K562 (cell line): ENCODE results near the gene CALY. TPM values are rescaled to one million over a fixed set of nuclear protein-coding genes. Genes with fewer than 3 reads are reported as not detected.

Source experiments
- ATAC-seq: fragments of 200-7000 bp; cut with Tn5 transposase; 3 replicates; pipeline ENCODE4 v1.9.1; 2020; ENCODE audit warnings: moderate library complexity
- BruUV-seq: library from RNA; stranded (reverse); fragments of 400-500 nt; replicated peaks from 2 replicates; lab custom pipeline; 2021; lab: Mats Ljungman, UMichigan
- CTCF ChIA-PET: fragments of 300-600 bp; formaldehyde crosslinking; extraction: SDS; loops from one replicate; lab custom pipeline; 2021; ENCODE audit warnings: low intra/inter-chr PET ratio; lab: Yijun Ruan, JAX
- POLR2A ChIA-PET: fragments of 300-600, 350-650 bp; sonication (Branson Sonifier 250); formaldehyde crosslinking; extraction: SDS; loops from one replicate; lab custom pipeline; 2021; ENCODE audit warnings: antibody characterized with exemption, inconsistent platforms; lab: Yijun Ruan, JAX
- DNase-seq, 4 experiments: peaks; one replicate each; pipeline versions ENCODE4 v3.0.0 to v3.0.0-alpha.2; 2011 to 2018; ENCODE audit warnings: low spot score in 3 of 4, mixed read lengths in 3 of 4; ENCODE audit errors: extremely low read depth in 1 of 4
- FAIRE-seq: peaks from 2 replicates; lab custom pipeline; 2011; peaks lifted over from hg19 to GRCh38; lab: Jason Lieb, UNC
- H2AFZ ChIP-seq: 2 replicates; pipeline ENCODE4 v1.6.0; 2011; ENCODE audit warnings: low read depth, low read length, control low read depth, inconsistent platforms
- H3K27ac ChIP-seq: fragments of 200-600 bp; 3 replicates; pipeline ENCODE4 v1.8.0; 2011; ENCODE audit warnings: low read depth, mild to moderate bottlenecking, control low read depth, inconsistent platforms, low read length, moderate library complexity, mixed read lengths; ENCODE audit errors: extremely low read depth
- H3K27me3 ChIP-seq, 2 experiments: fragments of 300-600 bp in 1 of 2; 2 replicates in 1 of 2; 3 replicates in 1 of 2; pipeline versions ENCODE4 v1.6.0 to v1.8.0; 2011; ENCODE audit warnings: inconsistent platforms in 2 of 2, low read length in 2 of 2, mild to moderate bottlenecking in 1 of 2, mixed read lengths in 1 of 2, moderate library complexity in 1 of 2; ENCODE audit not compliant: control insufficient read depth in 2 of 2, insufficient read depth in 2 of 2
- H3K36me3 ChIP-seq: fragments of 300-600 bp; 3 replicates; pipeline ENCODE4 v1.8.0; 2011; ENCODE audit warnings: mild to moderate bottlenecking, low read length, inconsistent platforms; ENCODE audit not compliant: control insufficient read depth, insufficient read depth
- H3K4me1 ChIP-seq, 2 experiments: fragments of 200-600 bp in 1 of 2; replicated peaks in 1 of 2; 2 replicates in 1 of 2; 3 replicates in 1 of 2; pipeline versions ENCODE4 v1.5.1 to v1.8.0; 2011; ENCODE audit warnings: inconsistent platforms in 2 of 2, low read length in 2 of 2, mild to moderate bottlenecking in 1 of 2, mixed read lengths in 1 of 2, moderate library complexity in 1 of 2; ENCODE audit not compliant: control insufficient read depth in 2 of 2, insufficient read depth in 2 of 2
- H3K4me2 ChIP-seq: 2 replicates; pipeline ENCODE4 v1.6.1; 2011; ENCODE audit warnings: low read length, control low read depth, inconsistent platforms, mixed read lengths; ENCODE audit not compliant: insufficient read depth
- H3K4me3 ChIP-seq: fragments of 200-600 bp; sonication (generic), shearing (Covaris generic); 2 replicates; pipeline ENCODE4 v1.5.1; 2016; ENCODE audit warnings: control low read depth, inconsistent platforms
- H3K79me2 ChIP-seq: fragments of 200-600 bp; 3 replicates; pipeline ENCODE4 v1.8.0; 2011; ENCODE audit warnings: low read length, inconsistent platforms; ENCODE audit not compliant: control insufficient read depth, insufficient read depth
- H3K9ac ChIP-seq, 2 experiments: 2 replicates each; pipeline versions ENCODE4 v1.6.0 to v1.6.1; 2011; ENCODE audit warnings: low read depth in 2 of 2, low read length in 2 of 2, control low read depth in 1 of 2, inconsistent platforms in 1 of 2, mild to moderate bottlenecking in 1 of 2, mixed read lengths in 1 of 2; ENCODE audit not compliant: insufficient read depth in 1 of 2
- H3K9me1 ChIP-seq: one replicate; pipeline ENCODE4 v1.6.0; 2011; ENCODE audit warnings: inconsistent platforms, mild to moderate bottlenecking, low read length, moderate library complexity; ENCODE audit not compliant: control insufficient read depth, insufficient read depth
- H3K9me3 ChIP-seq: replicated peaks from 2 replicates; pipeline ENCODE4 v1.5.1; 2011; ENCODE audit warnings: low read depth, low read length, inconsistent platforms; ENCODE audit not compliant: control insufficient read depth, insufficient read depth
- H4K20me1 ChIP-seq: replicated peaks from 2 replicates; pipeline ENCODE4 v1.6.1; 2011; ENCODE audit warnings: low read length, inconsistent platforms, mixed read lengths; ENCODE audit not compliant: control insufficient read depth, insufficient read depth
- BHLHE40 ChIP-seq: IDR thresholded peaks from 2 replicates; pipeline ENCODE4 v1.6.1; 2011; ENCODE audit warnings: low read length, improper control_type of control experiment
- ERF ChIP-seq: fragments of 450-650 bp; formaldehyde crosslinking; IDR thresholded peaks from 2 replicates; pipeline ENCODE4 v1.4.0; 2020; ENCODE audit warnings: mild to moderate bottlenecking, mixed read lengths
- ESRRB ChIP-seq: fragments of 250-450 bp; sonication (Bioruptor Pico); IDR thresholded peaks from 2 replicates; pipeline ENCODE4 v1.5.0; 2020; ENCODE audit warnings: mild to moderate bottlenecking, moderate library complexity, borderline replicate concordance
- GABPA ChIP-seq: fragments of 200-800 bp; sonication (Bioruptor generic); conservative IDR thresholded peaks from 2 replicates; pipeline ENCODE4 v1.6.1; 2016; ENCODE audit warnings: low read depth, missing genetic modification characterization, missing compliant biosample characterization
- L3MBTL2 ChIP-seq: fragments of 450-650 bp; IDR thresholded peaks from 2 replicates; pipeline ENCODE4 v1.6.1; 2016; ENCODE audit warnings: mild to moderate bottlenecking, moderate library complexity
- LEF1 ChIP-seq: fragments of 450-650 bp; IDR thresholded peaks from 2 replicates; pipeline ENCODE4 v1.6.1; 2016; ENCODE audit warnings: mild to moderate bottlenecking
- NCOA1 ChIP-seq: fragments of 450-650 bp; IDR thresholded peaks from 2 replicates; pipeline ENCODE4 v1.6.1; 2016; ENCODE audit warnings: low read depth
- OTX1 ChIP-seq: fragments of 450-650 bp; formaldehyde crosslinking; IDR thresholded peaks from 2 replicates; pipeline ENCODE4 v1.4.0; 2022; ENCODE audit warnings: mild to moderate bottlenecking
- PBX2 ChIP-seq, 2 experiments: IDR thresholded peaks in 1 of 2; conservative IDR thresholded peaks in 1 of 2; 2 replicates each; pipeline ENCODE4 v1.6.1; 2016; ENCODE audit warnings: low read depth in 2 of 2, mild to moderate bottlenecking in 1 of 2, missing compliant biosample characterization in 1 of 2, missing genetic modification characterization in 1 of 2, moderate library complexity in 1 of 2
- TBP ChIP-seq: optimal IDR thresholded peaks from 2 replicates; pipeline ENCODE3; 2011; ENCODE audit warnings: low read depth, low read length, improper control_type of control experiment
- TEAD4 ChIP-seq, 2 experiments: sonication (generic) in 1 of 2; formaldehyde crosslinking in 1 of 2; IDR thresholded peaks; 2 replicates each; pipeline versions ENCODE4 v1.6.1 to v1.8.0; 2012 to 2022; ENCODE audit warnings: borderline replicate concordance in 1 of 2, inconsistent platforms in 1 of 2, low read length in 1 of 2, mild to moderate bottlenecking in 1 of 2, missing genetic modification reagents in 1 of 2
- TFAP4 ChIP-seq: sonication (generic); formaldehyde crosslinking; IDR thresholded peaks from 2 replicates; pipeline ENCODE4 v1.8.0; 2022; ENCODE audit warnings: missing genetic modification reagents, mild to moderate bottlenecking, moderate library complexity, borderline replicate concordance
- UBTF ChIP-seq, 2 experiments: IDR thresholded peaks; 2 replicates each; pipeline ENCODE4 v1.6.1; 2012; ENCODE audit warnings: improper control_type of control experiment in 2 of 2, low read depth in 2 of 2, low read length in 2 of 2, borderline replicate concordance in 1 of 2
- ZBTB7A ChIP-seq: IDR thresholded peaks from 2 replicates; pipeline ENCODE4 v1.6.1; 2011; ENCODE audit warnings: low read depth, mild to moderate bottlenecking, low read length, moderate library complexity, borderline replicate concordance; ENCODE audit not compliant: control insufficient read depth
- WGBS: fragments of 100-300 bp; shearing (Covaris generic); methylation state at CpG from one replicate; pipeline ENCODE4 v1.1.6; 2016; ENCODE audit warnings: low coverage, mixed read lengths; ENCODE audit not compliant: insufficient coverage; ENCODE audit errors: missing lambda C conversion rate; 5-methylcytosine and 5-hydroxymethylcytosine counted together
- in situ Hi-C: fragments of 300-500 bp; cut with MboI; formaldehyde crosslinking; loops from 4 replicates; pipeline ENCODE4 v1.15.0; 2018; ENCODE audit warnings: inconsistent platforms, mixed read lengths
- intact Hi-C: fragments of 100-400 bp; cut with micrococcal nuclease; formaldehyde crosslinking; loops from 2 replicates; pipeline ENCODE4 v1.14.2; 2022
- polyA plus RNA-seq, 8 experiments: library from polyadenylated mRNA; depleted of rRNA in 4 of 8; stranded (reverse) in 5 of 8; unstranded in 3 of 8; fragments of >200 nt; fragmentation: Nextera tagmentation in 2 of 8; fragmentation: Illumina TruSeq in 1 of 8; extraction: Ambion mirVana in 2 of 8; extraction: Trizol in 1 of 8; gene quantifications; 2 replicates each; pipeline versions ENCODE4 v1.2.1 to v1.2.3, GENCODE V29; 2011 to 2014; ENCODE audit warnings: inconsistent platforms in 1 of 8, missing spikeins in 1 of 8
- total RNA-seq, 7 experiments: library from RNA; depleted of rRNA in 6 of 7; stranded (reverse); fragments of >200 nt in 6 of 7; fragmentation: Illumina TruSeq in 2 of 7; extraction: Trizol in 2 of 7; gene quantifications; 2 replicates each; pipeline versions ENCODE4 v1.2.1 to v1.2.3, GENCODE V29; 2011 to 2021; ENCODE audit warnings: low replicate concordance in 1 of 7

The CALY gene
- total and polyA plus RNA-seq, 9 of the 15 experiments (the other 6 are each of a cell fraction or from before 2014, with no cell fraction given): not detected

DNA sequence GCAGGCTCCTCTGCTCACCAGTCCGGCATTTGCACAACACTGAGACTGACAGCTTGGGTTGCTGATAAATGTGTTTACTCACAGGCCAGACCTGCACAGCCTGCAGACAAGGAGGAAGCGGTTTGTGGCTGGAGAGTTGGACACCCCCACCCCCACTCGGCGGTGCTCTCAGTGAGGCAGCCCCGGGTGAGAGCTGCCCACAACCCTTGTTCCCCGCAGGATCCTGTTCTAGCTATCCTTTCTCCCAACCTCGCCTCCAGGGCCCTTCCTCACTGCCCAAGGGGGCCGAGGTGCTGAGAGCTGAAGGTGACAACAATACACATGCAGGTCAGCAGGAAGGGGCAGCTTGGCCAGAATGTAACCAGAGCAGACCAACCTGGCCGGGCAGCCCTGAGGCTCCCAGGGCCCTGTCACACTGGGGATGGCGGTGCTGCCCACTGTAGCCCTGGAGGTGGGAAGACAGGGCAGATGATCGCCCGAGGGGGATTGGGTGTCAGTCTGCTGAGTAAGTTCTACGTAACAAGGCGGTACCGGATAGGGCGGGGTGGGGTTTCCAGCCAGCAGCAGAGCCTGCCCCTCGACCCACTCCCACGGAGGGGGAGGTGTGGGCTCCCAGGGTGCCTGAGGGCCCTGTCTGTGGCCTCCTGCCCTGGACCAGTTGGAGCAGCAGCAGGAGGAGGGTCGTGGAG is 58.0 kb downstream of the CALY start:
- Histone ChIP-seq H3K4me2 (peak overlapping the region; percentile 72), H3K4me1 (peaks cover 40 to 71% of the 10 kb centered on the region in 2 experiments), H2AFZ (peak overlapping the region; percentile 38; the same call in 1 of the 2 replicates), H3K27ac (peak overlapping the region; percentile 92), H3K9me3 (no peaks in the 10 kb centered on the region), H4K20me1 (no peaks in the 10 kb centered on the region), H3K36me3 (peaks cover 28% of the 10 kb centered on the region; the same call in 1 of the 3 replicates), H3K9me1 (peaks cover 3% of the 10 kb centered on the region), H3K4me3 (no peak overlapping the region), H3K79me2 (no peaks in the 10 kb centered on the region), H3K9ac (peak overlapping the region; percentile 61 to 77), H3K27me3 (no peaks in the 10 kb centered on the region)
- ATAC-seq: peak; percentile 86
- no TSS peak for BruUV-seq
- peak; percentile 80 to 86 (median 83) for DNase-seq
- WGBS: 6% methylated on average over 13 of the region's 19 CpGs
- in situ Hi-C loops: no loop called here
- intact Hi-C loops: loop anchor here (2.0 kb wide), 1 partner anchor 26 kb away; no protein-coding TSS in a partner anchor
- POLR2A ChIA-PET: interaction anchor here (0.6 to 1.5 kb wide), 11 partner anchors 15 to 62 kb away, joined by 3 to 4 read pairs (median 3); no protein-coding TSS in a partner anchor
- CTCF ChIA-PET: no interaction called here
- FAIRE-seq: peak; percentile 95
- TF ChIP-seq TFAP4 (CRISPR knock-in tag): peak; percentile 38; the same call in 1 of the 2 replicates
- peak; percentile 28; the same call in 1 of the 2 replicates for TF ChIP-seq OTX1 (CRISPR knock-in tag)
- TF ChIP-seq ESRRB (CRISPR knock-in tag): no peak
- peak; percentile 21 for TF ChIP-seq TBP
- TF ChIP-seq PBX2 (CRISPR knock-in tag; IDR thresholded peaks at IDR 0.05; ENCODE audit: low read depth): peak; percentile 75
- TF ChIP-seq PBX2 (tag; conservative IDR thresholded peaks at IDR 0.05; ENCODE audit: low read depth): peak; percentile 88
- no peak for TF ChIP-seq NCOA1
- peak; percentile 53; the same call in 1 of the 2 replicates for TF ChIP-seq BHLHE40
- TF ChIP-seq UBTF (IDR thresholded peaks at IDR 0.05; ENCODE audit: borderline replicate concordance in 1 of 2, low read depth in 2 of 2, low read length in 2 of 2): peak in 1 of 2 experiments; percentile 45; a peak in 1 of 4 replicates
- TF ChIP-seq LEF1: peak; percentile 78; the same call in 1 of the 2 replicates
- peak; percentile 56; the same call in 1 of the 2 replicates for TF ChIP-seq GABPA (tag)
- peak; percentile 90 for TF ChIP-seq L3MBTL2
- TF ChIP-seq TEAD4 (IDR thresholded peaks at IDR 0.05; ENCODE audit: low read length): peak; percentile 65
- no peak for TF ChIP-seq TEAD4 (CRISPR knock-in tag; IDR thresholded peaks at IDR 0.05; ENCODE audit: borderline replicate concordance)
- TF ChIP-seq ERF (CRISPR knock-in tag): no peak
- peak; percentile 50; the same call in 1 of the 2 replicates for TF ChIP-seq ZBTB7A
